GM10248 (cell line): ENCODE measurements around the gene ST6GALNAC6.
"Not testable (repeated sequence)": the region's sequence is repeated elsewhere in the genome, so short reads cannot be mapped to it uniquely, and the experiment has no call there.

Experiments
- CTCF ChIA-PET: fragments of 300-600 bp; sonication (Branson Sonifier 250); formaldehyde crosslinking; extraction: SDS; loops from one replicate; lab custom pipeline; 2021; ENCODE audit warnings: antibody characterized with exemption; lab: Yijun Ruan, JAX
- POLR2A ChIA-PET: fragments of 350-650 bp; sonication (Branson Sonifier 250); formaldehyde crosslinking; extraction: SDS; loops from one replicate; lab custom pipeline; 2020; ENCODE audit warnings: antibody characterized with exemption; lab: Yijun Ruan, JAX
- DNase-seq: peaks from one replicate; pipeline ENCODE4 v3.0.0; 2012; ENCODE audit errors: extremely low spot score
- TF ChIP-seq, protein P1 (sequence below): IDR thresholded peaks from 2 replicates; pipeline ENCODE4 v1.5.1; 2012; ENCODE audit warnings: mild to moderate bottlenecking, low read depth; ENCODE audit errors: extremely low read depth, missing control alignments, control extremely low read depth

ST6GALNAC6 gene

DNA sequence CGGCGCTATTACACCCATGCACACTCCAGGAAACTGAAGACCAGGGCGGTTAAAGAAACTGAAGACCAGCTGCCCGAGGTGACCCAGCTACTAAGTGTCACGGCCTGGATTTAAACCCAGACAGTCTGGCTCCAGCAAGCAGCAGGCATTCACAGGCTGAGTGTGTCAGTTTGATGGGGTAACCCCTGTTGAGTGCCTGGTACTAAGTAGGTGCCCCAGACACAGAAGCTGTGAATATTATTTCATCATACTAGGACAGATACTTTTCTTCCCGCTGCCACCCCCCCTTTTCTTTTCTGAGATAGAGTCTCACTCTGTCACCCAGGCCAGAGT lies 52.3 kb downstream of the ST6GALNAC6 start:
- CTCF ChIA-PET: interaction anchor here (1.1 to 1.2 kb wide), 2 partner anchors 8 to 23 kb away, joined by 3 to 4 read pairs; partner anchors contain the start of gene ENG
- no peak for DNase-seq

DNA sequence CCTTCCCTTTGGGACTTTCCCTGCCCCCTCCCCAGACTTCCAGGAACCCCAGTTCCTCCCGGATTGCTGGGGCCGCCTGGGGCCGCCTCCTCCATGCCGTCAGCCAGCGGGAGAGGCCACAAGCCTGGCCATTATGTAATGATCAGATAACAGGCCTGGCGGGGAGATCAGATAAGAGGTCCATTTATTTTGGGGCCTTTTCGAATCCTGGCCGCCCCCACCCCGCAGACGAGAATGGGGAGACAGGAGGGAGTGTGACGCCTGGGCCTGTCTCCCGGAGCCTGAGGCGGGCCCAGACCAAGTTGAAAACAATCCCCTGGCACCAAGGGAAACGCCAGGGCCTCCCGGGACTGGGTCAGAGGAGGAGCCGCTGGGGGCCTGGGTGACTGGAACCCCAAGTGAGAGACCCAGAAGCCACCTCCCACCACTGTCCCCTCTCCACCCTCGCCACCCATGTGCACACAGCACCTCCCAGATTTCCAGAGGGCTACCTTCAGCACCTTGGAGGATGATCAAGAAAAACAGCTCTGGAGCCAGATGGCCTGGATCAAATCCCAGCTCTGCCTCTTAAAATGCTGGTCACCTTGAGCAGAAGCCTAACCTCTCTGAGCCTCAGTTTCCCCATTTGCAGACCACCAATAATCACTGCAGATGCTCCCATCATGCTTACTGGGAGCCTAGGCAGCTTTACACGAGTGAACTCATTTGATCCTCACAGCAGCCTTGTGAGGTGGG lies 52.8 kb downstream of the ST6GALNAC6 start:
- no peak for DNase-seq
- TF ChIP-seq, protein P1, sequence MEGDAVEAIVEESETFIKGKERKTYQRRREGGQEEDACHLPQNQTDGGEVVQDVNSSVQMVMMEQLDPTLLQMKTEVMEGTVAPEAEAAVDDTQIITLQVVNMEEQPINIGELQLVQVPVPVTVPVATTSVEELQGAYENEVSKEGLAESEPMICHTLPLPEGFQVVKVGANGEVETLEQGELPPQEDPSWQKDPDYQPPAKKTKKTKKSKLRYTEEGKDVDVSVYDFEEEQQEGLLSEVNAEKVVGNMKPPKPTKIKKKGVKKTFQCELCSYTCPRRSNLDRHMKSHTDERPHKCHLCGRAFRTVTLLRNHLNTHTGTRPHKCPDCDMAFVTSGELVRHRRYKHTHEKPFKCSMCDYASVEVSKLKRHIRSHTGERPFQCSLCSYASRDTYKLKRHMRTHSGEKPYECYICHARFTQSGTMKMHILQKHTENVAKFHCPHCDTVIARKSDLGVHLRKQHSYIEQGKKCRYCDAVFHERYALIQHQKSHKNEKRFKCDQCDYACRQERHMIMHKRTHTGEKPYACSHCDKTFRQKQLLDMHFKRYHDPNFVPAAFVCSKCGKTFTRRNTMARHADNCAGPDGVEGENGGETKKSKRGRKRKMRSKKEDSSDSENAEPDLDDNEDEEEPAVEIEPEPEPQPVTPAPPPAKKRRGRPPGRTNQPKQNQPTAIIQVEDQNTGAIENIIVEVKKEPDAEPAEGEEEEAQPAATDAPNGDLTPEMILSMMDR: no peak
- ChIA-PET CTCF (interaction anchor here (1.1 to 1.2 kb wide), 2 partner anchors 8 to 23 kb away, joined by 3 to 4 read pairs; partner anchors contain the start of gene ENG), POLR2A (no interaction called here)

More for the DNA sequence above, 52.3 kb downstream of the ST6GALNAC6 start:
- POLR2A ChIA-PET: no interaction called here
- TF ChIP-seq, protein P1: no peak

DNA sequence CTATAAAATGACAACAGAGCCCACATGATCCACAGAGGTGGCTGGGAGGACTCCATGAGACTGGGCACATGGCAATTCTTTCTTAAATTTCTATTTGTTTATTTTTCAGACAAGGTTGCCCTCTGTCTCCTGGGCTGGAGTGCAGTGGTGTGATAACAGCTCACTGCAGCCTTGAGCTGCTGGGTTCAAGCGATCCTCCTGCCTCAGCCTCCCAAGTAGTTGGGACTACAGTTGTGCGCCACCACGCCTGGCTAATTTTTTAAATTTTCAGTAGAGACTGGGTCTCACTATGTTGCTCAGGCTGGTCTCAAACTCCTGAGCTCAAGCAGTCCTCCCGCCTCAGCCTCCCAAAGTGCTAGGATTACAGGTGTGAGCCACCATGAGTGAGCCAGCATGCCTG lies 53.8 kb downstream of the ST6GALNAC6 start:
- ChIA-PET POLR2A (interaction anchor here (0.5 kb wide), 1 partner anchor 68 kb away, joined by 3 read pairs; no protein-coding TSS in a partner anchor), CTCF (interaction anchor here (1.4 to 2.5 kb wide), 3 partner anchors 9 to 24 kb away, joined by 3 to 15 read pairs (median 5); partner anchors contain the start of gene ENG)
- DNase-seq: not testable (repeated sequence)

DNA sequence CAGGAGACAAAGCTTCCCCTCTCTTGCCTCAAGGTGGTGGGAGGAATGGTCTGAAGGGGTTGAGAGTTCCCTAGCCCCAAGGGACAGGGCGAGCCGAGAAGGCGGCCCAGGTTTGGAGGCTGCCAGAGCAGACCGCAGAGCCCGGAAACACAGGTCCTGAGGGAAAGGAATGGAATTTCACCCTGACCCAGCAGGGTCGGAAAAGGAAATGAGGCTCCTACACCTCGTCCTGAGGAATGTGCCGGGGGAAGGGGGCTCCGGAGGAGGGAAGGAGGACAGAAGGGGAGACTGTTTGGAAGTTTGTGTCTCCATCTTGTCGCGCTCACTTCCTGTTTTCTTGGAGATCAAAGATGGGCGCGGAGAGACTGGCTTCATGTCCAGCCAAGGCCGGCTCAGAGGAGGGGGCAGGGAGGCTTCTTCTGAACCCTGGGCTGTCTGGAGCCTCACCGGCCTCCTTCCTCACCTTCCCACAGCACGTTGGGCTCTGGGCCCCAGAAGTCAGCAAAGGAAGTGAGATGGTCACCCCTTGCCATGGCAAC lies 54.5 kb downstream of the ST6GALNAC6 start:
- TF ChIP-seq, protein P1: no peak
- ChIA-PET CTCF (interaction anchor here (1.4 to 2.5 kb wide), 4 partner anchors 8 to 25 kb away, joined by 3 to 15 read pairs (median 4); partner anchors contain the start of gene ENG), POLR2A (interaction anchor here (0.5 kb wide), 1 partner anchor 67 kb away, joined by 3 read pairs; no protein-coding TSS in a partner anchor)
- DNase-seq: no peak

DNA sequence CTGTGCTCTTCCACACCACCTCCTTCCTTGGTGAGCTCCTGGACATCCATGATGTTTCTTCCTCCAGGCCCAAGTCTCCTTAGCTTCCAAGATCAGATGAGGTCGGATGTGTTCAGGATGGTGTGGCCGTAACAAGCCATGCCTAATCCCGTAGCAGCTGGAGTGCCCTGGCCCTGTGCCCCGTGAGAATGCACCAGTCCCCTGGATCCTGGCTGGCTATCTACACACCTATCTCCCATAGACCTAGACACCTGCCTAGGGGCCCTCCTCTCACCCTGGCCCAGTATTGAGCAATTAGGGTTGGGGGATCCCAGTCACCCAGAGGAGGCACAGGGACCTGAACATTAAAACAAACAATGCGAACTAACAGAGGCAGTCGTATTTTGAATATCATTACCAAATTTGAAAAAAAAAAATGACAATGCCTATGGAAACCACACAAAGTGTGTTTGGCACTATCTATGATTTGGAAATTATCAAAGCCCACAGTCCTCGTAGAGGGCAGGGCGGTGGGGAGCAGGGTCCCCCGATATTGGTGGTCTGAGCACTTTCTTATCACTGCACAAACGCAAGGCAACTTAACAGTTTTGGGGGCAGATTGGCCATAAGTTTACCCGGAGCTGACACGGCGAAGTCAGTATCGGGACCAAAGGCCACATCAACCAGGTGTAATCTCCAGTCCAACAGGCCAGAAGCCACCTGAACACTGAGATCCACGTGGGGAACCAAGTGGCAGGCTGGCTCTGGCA lies 58.1 kb downstream of the ST6GALNAC6 start:
- POLR2A ChIA-PET: no interaction called here
- TF ChIP-seq, protein P1: no peak
- CTCF ChIA-PET: interaction anchor here (1.2 to 1.7 kb wide), 3 partner anchors 11 to 276 kb away, joined by 4 to 7 read pairs (median 5); no protein-coding TSS in a partner anchor
- no peak for DNase-seq

DNA sequence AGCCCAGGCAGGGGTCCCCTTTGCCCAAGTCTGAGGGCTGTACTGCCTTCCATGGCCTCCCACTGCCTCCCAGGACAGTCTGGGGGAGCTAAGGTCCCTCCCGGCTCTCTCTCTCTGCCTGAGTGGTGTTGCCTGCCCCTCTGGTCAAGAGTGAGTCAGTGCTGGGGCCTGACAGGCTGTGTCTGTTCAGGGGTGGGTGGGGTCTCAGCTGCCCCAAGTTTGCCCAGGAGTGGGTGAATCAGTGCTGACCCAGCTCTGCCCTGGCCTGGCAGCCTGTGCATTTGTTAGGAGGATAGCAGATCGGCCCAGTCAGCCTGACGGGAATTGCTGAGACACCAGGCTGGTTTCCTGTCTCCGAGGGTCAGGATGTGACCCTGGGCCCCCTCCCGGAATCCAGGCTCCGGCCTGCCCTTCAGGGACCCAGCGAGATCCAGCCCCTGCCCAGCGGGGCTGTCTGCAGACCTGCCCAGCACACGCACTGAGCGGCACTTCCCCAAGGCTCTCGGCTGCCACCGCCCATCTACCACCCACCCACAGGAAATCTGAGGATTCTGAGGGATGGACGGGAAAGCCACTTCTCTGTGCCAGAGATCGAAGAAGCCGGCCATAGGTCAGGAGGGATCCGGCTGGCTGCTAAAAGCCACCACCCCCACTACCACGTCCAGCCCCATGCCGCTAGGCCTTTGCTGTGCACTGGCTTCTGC lies 60.9 kb downstream of the ST6GALNAC6 start:
- CTCF ChIA-PET: interaction anchor here (0.9 to 1.4 kb wide), 4 partner anchors 10 to 54 kb away, joined by 3 read pairs; no protein-coding TSS in a partner anchor
- TF ChIP-seq, protein P1: no peak
- DNase-seq: no peak
- POLR2A ChIA-PET: no interaction called here
